ENCODE results near the gene DYNLT4.

GRCh38 chr1:44803062-44803311, 4.2 kb downstream of the DYNLT4 start:
- no peak for TF ChIP-seq MAX (IDR thresholded peaks at IDR 0.05; ENCODE audit: low read depth)
- TF ChIP-seq CTCF (IDR thresholded peaks at IDR 0.05) = no peak
